KMS-11 (cell line): ENCODE data around the gene EAF1.
"Not testable (repeated sequence)": the region's sequence is repeated elsewhere in the genome, so short reads cannot be mapped to it uniquely, and the experiment has no call there.

Experiments used
- H2AFZ ChIP-seq: fragments of 200-600 bp; sonication (generic); 2 replicates; pipeline ENCODE4 v1.6.1; 2016; ENCODE audit warnings: antibody characterized with exemption, mixed run types, low read depth
- H3K27ac ChIP-seq: fragments of 200-600 bp; sonication (generic); 2 replicates; pipeline ENCODE4 v1.6.1; 2016; ENCODE audit warnings: mild to moderate bottlenecking, mixed run types
- H3K27me3 ChIP-seq: fragments of 200-600 bp; sonication (generic); 2 replicates; pipeline ENCODE4 v1.6.1; 2017; ENCODE audit warnings: mild to moderate bottlenecking, low read depth, mixed run types, moderate library complexity; ENCODE audit not compliant: insufficient read depth
- H3K36me3 ChIP-seq: fragments of 200-600 bp; sonication (generic); 2 replicates; pipeline ENCODE4 v1.6.1; 2017; ENCODE audit warnings: mild to moderate bottlenecking, mixed run types; ENCODE audit not compliant: insufficient read depth
- H3K4me1 ChIP-seq: fragments of 200-600 bp; sonication (generic); 2 replicates; pipeline ENCODE4 v1.6.1; 2016; ENCODE audit warnings: mild to moderate bottlenecking, low read depth, mixed run types; ENCODE audit not compliant: poor library complexity, severe bottlenecking
- H3K4me2 ChIP-seq: fragments of 200-600 bp; sonication (generic); 2 replicates; pipeline ENCODE4 v1.7.0; 2016; ENCODE audit warnings: mild to moderate bottlenecking, mixed run types
- H3K4me3 ChIP-seq: fragments of 200-600 bp; sonication (generic); IDR thresholded peaks from 2 replicates; pipeline ENCODE4 v1.6.1; 2017; ENCODE audit warnings: low read depth, low read length, mixed read lengths; ENCODE audit not compliant: insufficient read depth
- H3K79me2 ChIP-seq: fragments of 200-600 bp; sonication (generic); 2 replicates; pipeline ENCODE4 v1.6.1; 2016; ENCODE audit warnings: low read depth, mixed run types; ENCODE audit not compliant: insufficient read depth
- H3K9ac ChIP-seq: fragments of 200-600 bp; sonication (generic); 2 replicates; pipeline ENCODE4 v1.6.1; 2016; ENCODE audit warnings: mild to moderate bottlenecking, mixed run types
- H4K20me1 ChIP-seq: fragments of 200-600 bp; sonication (generic); 2 replicates; pipeline ENCODE4 v1.6.1; 2016; ENCODE audit warnings: mild to moderate bottlenecking, mixed run types; ENCODE audit not compliant: insufficient read depth
- CTCF ChIP-seq: fragments of 200-600 bp; sonication (generic); conservative IDR thresholded peaks from 2 replicates; pipeline ENCODE4 v1.6.1; 2017; ENCODE audit warnings: low read depth, mild to moderate bottlenecking, antibody characterized with exemption, low read length, moderate library complexity, mixed read lengths

EAF1 gene

GRCh38 chr3:15387735-15388134 is 39.7 kb upstream of the EAF1 start:
- Histone ChIP-seq H3K4me3 (no peak overlapping the region), H3K4me2 (no peak overlapping the region), H3K27ac (no peak overlapping the region)

GRCh38 chr3:15388335-15388734 is 39.1 kb upstream of the EAF1 start:
- not testable (repeated sequence) for H3K4me3 ChIP-seq, H2AFZ ChIP-seq, H3K79me2 ChIP-seq, H3K36me3 ChIP-seq, H3K27ac ChIP-seq, H3K27me3 ChIP-seq, H4K20me1 ChIP-seq, H3K4me2 ChIP-seq, H3K9ac ChIP-seq
- peaks cover 31% of the 10 kb centered on the region for H3K4me1 ChIP-seq

More at GRCh38 chr3:15387735-15388134, 39.7 kb upstream of the EAF1 start:
- Histone ChIP-seq H3K36me3 (no peaks in the 10 kb centered on the region), H3K4me1 (peaks cover 31% of the 10 kb centered on the region), H3K9ac (no peak overlapping the region), H3K79me2 (no peaks in the 10 kb centered on the region), H2AFZ (no peak overlapping the region), H3K27me3 (no peaks in the 10 kb centered on the region), H4K20me1 (no peaks in the 10 kb centered on the region)
- no peak for TF ChIP-seq CTCF

GRCh38 chr3:15390460-15390859 is 36.9 kb upstream of the EAF1 start:
- Histone ChIP-seq H3K4me2 (no peak overlapping the region), H3K79me2 (no peaks in the 10 kb centered on the region), H2AFZ (no peak overlapping the region), H3K9ac (no peak overlapping the region), H3K27me3 (no peaks in the 10 kb centered on the region), H3K36me3 (no peaks in the 10 kb centered on the region), H3K27ac (no peak overlapping the region), H3K4me1 (peaks cover 14% of the 10 kb centered on the region), H3K4me3 (no peak overlapping the region), H4K20me1 (no peaks in the 10 kb centered on the region)
- TF ChIP-seq CTCF, result no peak

- Histone ChIP-seq H3K27me3 (no peaks in the 10 kb centered on the region), H2AFZ (no peak overlapping the region), H3K9ac (no peak overlapping the region), H3K79me2 (no peaks in the 10 kb centered on the region), H3K4me3 (no peak overlapping the region), H3K4me1 (peaks cover 8% of the 10 kb centered on the region), H3K36me3 (no peaks in the 10 kb centered on the region), H4K20me1 (no peaks in the 10 kb centered on the region), H3K27ac (no peak overlapping the region), H3K4me2 (no peak overlapping the region)
- TF ChIP-seq CTCF, result no peak
Observed at GRCh38 chr3:15391007-15391406, 36.4 kb upstream of the EAF1 start.

GRCh38 chr3:15393252-15393651 is 34.1 kb upstream of the EAF1 start:
- not testable (repeated sequence) for H2AFZ ChIP-seq, H3K36me3 ChIP-seq, H3K4me3 ChIP-seq, H4K20me1 ChIP-seq, H3K27me3 ChIP-seq, H3K4me1 ChIP-seq, H3K9ac ChIP-seq, H3K27ac ChIP-seq, H3K79me2 ChIP-seq, H3K4me2 ChIP-seq
